ENCODE results near the gene BRS3. TPM values are rescaled to one million over a fixed set of nuclear protein-coding genes. Genes with fewer than 3 reads are reported as not detected.
"Not testable (repeated sequence)": the region's sequence is repeated elsewhere in the genome, so short reads cannot be mapped to it uniquely, and the experiment has no call there.

BRS3 gene
- total RNA-seq (not detected), polyA plus RNA-seq (not detected)
- long read RNA-seq, donor 1: 0 reads
- long read RNA-seq, donor 2: 0 reads
- long read RNA-seq, donor 3: 0 reads
- long read RNA-seq, donor 4: 0 reads
- long read RNA-seq, donor 5: 0 reads
- long read RNA-seq, donor 6: 0 reads
- long read RNA-seq, donor 7: 0 reads
- long read RNA-seq, donor 8: 0 reads
- long read RNA-seq, donor 9: 0 reads
- long read RNA-seq, donor 10: 0 reads

- 53 to 70% (median 67%) methylated on average over 4 of the region's 4 CpGs for WGBS, 5 donors
These were observed at the start of gene BRS3 for GRCh38 chrX:136487647-136488046. Gene BRS3, plus strand, starts transcription at chrX:136487947. Its CDS starts 168 bp downstream, at chrX:136488115.

GRCh38 chrX:136438192-136438591, 49.6 kb upstream of the BRS3 start:
- intact Hi-C loops (cut with DNase I; ENCODE audit: low total_unique reads): no loop called here
- TF ChIP-seq POLR2A (IDR thresholded peaks at IDR 0.05): no peak
- TF ChIP-seq EP300 (IDR thresholded peaks at IDR 0.05): no peak
- no peak for TF ChIP-seq POLR2AphosphoS5 (IDR thresholded peaks at IDR 0.05)
- no peak for TF ChIP-seq CTCF (IDR thresholded peaks at IDR 0.05)
- Histone ChIP-seq H3K4me1 (no peaks in the 10 kb centered on the region), H3K36me3 (no peaks in the 10 kb centered on the region), H3K27ac (no peak overlapping the region), H3K4me3 (no peak overlapping the region), H3K9me3 (no peaks in the 10 kb centered on the region), H3K27me3 (no peaks in the 10 kb centered on the region)
- WGBS, 5 donors: 33 to 76% (median 44%) methylated on average over 3 of the region's 3 CpGs
- no peak for DNase-seq

More at GRCh38 chrX:136487647-136488046, at the start of gene BRS3:
- H3K4me3 ChIP-seq: no peak within 1 kb of the TSS
- no peak for TF ChIP-seq EP300 (IDR thresholded peaks at IDR 0.05)
- TF ChIP-seq CTCF (IDR thresholded peaks at IDR 0.05): no peak
- TF ChIP-seq POLR2AphosphoS5 (IDR thresholded peaks at IDR 0.05): no peak
- TF ChIP-seq POLR2A (IDR thresholded peaks at IDR 0.05): no peak
- no peak for DNase-seq
- intact Hi-C loops (cut with DNase I; ENCODE audit: low total_unique reads): no loop called here
- H3K4me1 ChIP-seq: no peaks in the 10 kb centered on the region
- no peaks in the 10 kb centered on the region for H3K36me3 ChIP-seq
- H3K9me3 ChIP-seq: no peaks in the 10 kb centered on the region
- no peak within 1 kb of the TSS for H3K27ac ChIP-seq
- H3K27me3 ChIP-seq: peaks cover 0 to 11% (median 0%) of the 10 kb centered on the region in 3 donors

- 73 to 85% (median 82%) methylated on average over 8 to 16 of the region's 18 CpGs; no CpG with 5 or more reads in 1 of the 5 donors for WGBS, 5 donors
- DNase-seq; intact Hi-C loops (cut with DNase I; ENCODE audit: low total_unique reads); H3K4me1 ChIP-seq; H3K4me3 ChIP-seq; H3K27me3 ChIP-seq; H3K9me3 ChIP-seq; H3K36me3 ChIP-seq; H3K27ac ChIP-seq: not testable (repeated sequence)
These were observed 42.1 kb upstream of the BRS3 start for GRCh38 chrX:136445674-136446073.

GRCh38 chrX:136446208-136446607, 41.5 kb upstream of the BRS3 start:
- TF ChIP-seq POLR2AphosphoS5 (IDR thresholded peaks at IDR 0.05): no peak
- TF ChIP-seq POLR2A (IDR thresholded peaks at IDR 0.05): no peak
- Histone ChIP-seq H3K4me1 (no peaks in the 10 kb centered on the region), H3K9me3 (no peaks in the 10 kb centered on the region), H3K27ac (no peak overlapping the region), H3K27me3 (no peaks in the 10 kb centered on the region), H3K4me3 (no peak overlapping the region), H3K36me3 (no peaks in the 10 kb centered on the region)
- intact Hi-C loops (cut with DNase I; ENCODE audit: low total_unique reads): no loop called here
- DNase-seq: no peak
- 91 to 97% (median 95%) methylated on average over 5 to 6 of the region's 6 CpGs; no CpG with 5 or more reads in 1 of the 5 donors for WGBS, 5 donors

- no peaks in the 10 kb centered on the region for H3K9me3 ChIP-seq
- no peak for TF ChIP-seq CTCF (IDR thresholded peaks at IDR 0.05)
- no peak for TF ChIP-seq POLR2AphosphoS5 (IDR thresholded peaks at IDR 0.05)
- TF ChIP-seq EP300 (IDR thresholded peaks at IDR 0.05): no peak
- no peak for TF ChIP-seq POLR2A (IDR thresholded peaks at IDR 0.05)
- DNase-seq: no peak
- no peak overlapping the region for H3K4me3 ChIP-seq
- no peaks in the 10 kb centered on the region for H3K36me3 ChIP-seq
- WGBS, 5 donors: 80 to 97% (median 87%) methylated on average over 2 of the region's 2 CpGs
- intact Hi-C loops (cut with DNase I; ENCODE audit: low total_unique reads): no loop called here
- H3K4me1 ChIP-seq: no peaks in the 10 kb centered on the region
- H3K27ac ChIP-seq: no peak overlapping the region
- H3K27me3 ChIP-seq: no peaks in the 10 kb centered on the region
These were observed 40.4 kb upstream of the BRS3 start for GRCh38 chrX:136447308-136447707.

Measured in stomach (tissue), 19 donors.